HepG2 (cell line): Measurements from ENCODE around the gene NTSR2. TPM values are rescaled to one million over a fixed set of nuclear protein-coding genes. Genes with fewer than 3 reads are reported as not detected.

Experiments
- ARID4A ChIP-seq: sonication (generic); formaldehyde crosslinking; IDR thresholded peaks from 2 replicates; pipeline ENCODE4 v1.5.0; 2020; ENCODE audit warnings: mild to moderate bottlenecking, missing genetic modification reagents, borderline replicate concordance
- BATF2 ChIP-seq: sonication (generic); formaldehyde crosslinking; IDR thresholded peaks from 2 replicates; pipeline ENCODE4 v1.8.0; 2022; ENCODE audit warnings: mild to moderate bottlenecking, missing genetic modification reagents, moderate library complexity
- EP300 ChIP-seq, 3 experiments: sonication (generic) in 1 of 3; formaldehyde crosslinking in 1 of 3; IDR thresholded peaks; 2 replicates each; pipeline versions ENCODE4 v1.5.1 to v1.6.1; 2011 to 2020; ENCODE audit warnings: low read depth in 2 of 3, low read length in 2 of 3, borderline replicate concordance in 1 of 3, improper control_type of control experiment in 1 of 3, mild to moderate bottlenecking in 1 of 3, missing genetic modification reagents in 1 of 3, moderate library complexity in 1 of 3
- GABPB1 ChIP-seq: IDR thresholded peaks from 2 replicates; pipeline ENCODE4 v1.6.1; 2016; ENCODE audit warnings: mild to moderate bottlenecking, missing genetic modification reagents, moderate library complexity, missing compliant biosample characterization
- HMG20B ChIP-seq: conservative IDR thresholded peaks from 2 replicates; pipeline ENCODE4 v1.6.1; 2016; ENCODE audit warnings: missing genetic modification reagents, missing compliant biosample characterization
- MED13 ChIP-seq: sonication (generic); formaldehyde crosslinking; IDR thresholded peaks from 2 replicates; pipeline ENCODE4 v1.5.0; 2020; ENCODE audit warnings: missing genetic modification reagents
- POLR2G ChIP-seq: fragments of 200-400 bp; formaldehyde crosslinking; IDR thresholded peaks from 2 replicates; pipeline ENCODE4 v1.6.1; 2018; ENCODE audit warnings: mild to moderate bottlenecking, low read depth, low read length, moderate library complexity
- SMAD3 ChIP-seq: sonication (generic); formaldehyde crosslinking; IDR thresholded peaks from 2 replicates; pipeline ENCODE4 v1.4.0; 2020; ENCODE audit warnings: missing genetic modification reagents
- SOX13 ChIP-seq, 3 experiments: fragments of 450-650 bp in 1 of 3; sonication (generic) in 1 of 3; formaldehyde crosslinking in 1 of 3; IDR thresholded peaks in 2 of 3; conservative IDR thresholded peaks in 1 of 3; 2 replicates each; pipeline versions ENCODE4 v1.5.0 to v1.6.1; 2016 to 2020; ENCODE audit warnings: antibody characterized with exemption in 1 of 3, mild to moderate bottlenecking in 1 of 3, missing compliant biosample characterization in 1 of 3, missing genetic modification reagents in 1 of 3, moderate library complexity in 1 of 3
- TIGD3 ChIP-seq: sonication (generic); formaldehyde crosslinking; IDR thresholded peaks from 2 replicates; pipeline ENCODE4 v1.5.1; 2020; ENCODE audit warnings: mild to moderate bottlenecking, missing genetic modification reagents, borderline replicate concordance
- ZBTB38 ChIP-seq: sonication (generic); formaldehyde crosslinking; IDR thresholded peaks from 2 replicates; pipeline ENCODE4 v1.5.1; 2020; ENCODE audit warnings: mild to moderate bottlenecking, missing genetic modification reagents
- ZMYM3 ChIP-seq: sonication (generic); formaldehyde crosslinking; IDR thresholded peaks from 2 replicates; pipeline ENCODE4 v1.5.1; 2020; ENCODE audit warnings: mild to moderate bottlenecking, missing genetic modification reagents
- ZNF335 ChIP-seq: sonication (generic); formaldehyde crosslinking; IDR thresholded peaks from 2 replicates; pipeline ENCODE4 v1.4.0; 2020; ENCODE audit warnings: missing genetic modification reagents
- ZNF614 ChIP-seq: IDR thresholded peaks from 2 replicates; pipeline ENCODE4 v1.6.1; 2018; ENCODE audit warnings: missing biosample characterization, missing genetic modification reagents, inconsistent platforms, borderline replicate concordance
- ZNF615 ChIP-seq: sonication (generic); formaldehyde crosslinking; IDR thresholded peaks from 2 replicates; pipeline ENCODE4 v1.5.0; 2020; ENCODE audit warnings: mild to moderate bottlenecking, missing genetic modification reagents, borderline replicate concordance
- ZNF644 ChIP-seq: IDR thresholded peaks from 2 replicates; pipeline ENCODE4 v1.6.1; 2016; ENCODE audit warnings: low read depth
- ZNF724P ChIP-seq: sonication (generic); formaldehyde crosslinking; IDR thresholded peaks from 2 replicates; pipeline ENCODE4 v1.8.0; 2022; ENCODE audit warnings: missing genetic modification reagents, borderline replicate concordance
- ZNF766 ChIP-seq: sonication (generic); formaldehyde crosslinking; IDR thresholded peaks from 2 replicates; pipeline ENCODE4 v1.5.0; 2020; ENCODE audit warnings: missing genetic modification reagents, borderline replicate concordance
- ZNF879 ChIP-seq: sonication (generic); formaldehyde crosslinking; IDR thresholded peaks from 2 replicates; pipeline ENCODE4 v1.8.1; 2023; ENCODE audit warnings: missing genetic modification reagents
- ZSCAN21 ChIP-seq: sonication (generic); formaldehyde crosslinking; IDR thresholded peaks from 2 replicates; pipeline ENCODE4 v1.8.0; 2022; ENCODE audit warnings: mild to moderate bottlenecking, missing genetic modification reagents, moderate library complexity, borderline replicate concordance
- polyA plus RNA-seq, 8 experiments: library from polyadenylated mRNA; depleted of rRNA in 3 of 8; stranded (reverse) in 7 of 8; unstranded in 1 of 8; fragments of >200 nt; fragmentation: Illumina TruSeq in 4 of 8; extraction: Trizol in 4 of 8; gene quantifications; 2 replicates each; pipeline versions ENCODE4 v1.2.1 to v1.2.3, GENCODE V29; 2011 to 2016; ENCODE audit warnings: low read depth in 4 of 8, missing spikeins in 1 of 8, mixed read lengths in 1 of 8; ENCODE audit not compliant: insufficient read depth in 1 of 8
- total RNA-seq, 5 experiments: library from RNA; depleted of rRNA; stranded (reverse); fragments of >200 nt; fragmentation: Illumina TruSeq; extraction: Trizol; gene quantifications; 2 replicates each; pipeline ENCODE4 v1.2.3, GENCODE V29; 2016; ENCODE audit warnings: low read depth in 1 of 5

The NTSR2 gene
- total and polyA plus RNA-seq, 2 of the 13 experiments (the other 11 are each of a cell fraction or from before 2014, with no cell fraction given) = not detected

GRCh38 chr2:11698009-11698922 lies 28.3 kb upstream of the NTSR2 start (continued):
- peak; percentile 48; the same call in 1 of the 2 replicates for TF ChIP-seq ZNF614 (CRISPR knock-in tag)
- TF ChIP-seq ZNF615 = 0 out of 2 replicates have a peak, but pooled peaks have one; percentile 65
- TF ChIP-seq EP300 (IDR thresholded peaks at IDR 0.05; ENCODE audit: low read depth in 2 of 2, low read length in 2 of 2) = peak in 1 of 2 experiments; percentile 11; a peak in 1 of 4 replicates
- no peak; the same call in 1 of the 2 replicates for TF ChIP-seq EP300 (CRISPR knock-in tag; IDR thresholded peaks at IDR 0.05; ENCODE audit: borderline replicate concordance)
- no peak for TF ChIP-seq ZBTB38
- TF ChIP-seq BATF2 (CRISPR knock-in tag) = no peak
- TF ChIP-seq ZNF724P (CRISPR knock-in tag) = no peak
- peak; percentile 53 for TF ChIP-seq GABPB1 (CRISPR knock-in tag)
- 0 out of 2 replicates have a peak, but pooled peaks have one; percentile 40 for TF ChIP-seq ZNF879 (CRISPR knock-in tag)
- TF ChIP-seq SMAD3 (CRISPR knock-in tag) = 0 out of 2 replicates have a peak, but pooled peaks have one; percentile 33
- TF ChIP-seq TIGD3 (CRISPR knock-in tag) = no peak
- TF ChIP-seq ZNF644 (CRISPR knock-in tag) = peak; percentile 40; the same call in 1 of the 2 replicates
- peak; percentile 31; the same call in 1 of the 2 replicates for TF ChIP-seq ARID4A (CRISPR knock-in tag)
- peak; percentile 47; the same call in 1 of the 2 replicates for TF ChIP-seq ZNF766 (CRISPR knock-in tag)
- peak; percentile 46; the same call in 1 of the 2 replicates for TF ChIP-seq ZSCAN21
- TF ChIP-seq ZMYM3 = 0 out of 2 replicates have a peak, but pooled peaks have one; percentile 19
- TF ChIP-seq ZNF335 (CRISPR knock-in tag) = peak; percentile 50; the same call in 1 of the 2 replicates
- TF ChIP-seq MED13 = 0 out of 2 replicates have a peak, but pooled peaks have one; percentile 37
- TF ChIP-seq SOX13 (IDR thresholded peaks at IDR 0.05) = no peak
- peak in 1 of 2 experiments; percentile 47; a peak in 1 of 4 replicates for TF ChIP-seq SOX13 (CRISPR knock-in tag; conservative IDR thresholded peaks at IDR 0.05 in 1 of 2, IDR thresholded peaks at IDR 0.05 in 1 of 2)
- TF ChIP-seq HMG20B = 0 out of 2 replicates have a peak, but pooled peaks have one; percentile 24
- TF ChIP-seq POLR2G = no peak
